Transverse colon (tissue), 4 donors: ENCODE results near the gene CNPY4.

Experiments used
- CTCF ChIP-seq, 5 experiments: fragments of 200-600 bp in 3 of 5; fragments of 450-650 bp in 2 of 5; sonication (generic) in 3 of 5; IDR thresholded peaks; 1 replicate in 2 of 5; 2 replicates in 3 of 5; pipeline ENCODE4 v1.5.1; 2016 to 2017; ENCODE audit warnings: antibody characterized with exemption in 5 of 5, inconsistent platforms in 3 of 5, mild to moderate bottlenecking in 2 of 5, moderate library complexity in 1 of 5
- POLR2A ChIP-seq: fragments of 450-650 bp; IDR thresholded peaks from one replicate; pipeline ENCODE4 v1.6.1; 2016; ENCODE audit warnings: antibody characterized with exemption, mild to moderate bottlenecking, moderate library complexity
- POLR2AphosphoS5 ChIP-seq, 3 donors: sonication (generic); formaldehyde crosslinking; IDR thresholded peaks; one replicate each; pipeline ENCODE4 v1.6.1; 2016; ENCODE audit warnings: antibody characterized with exemption in 3 of 3

- TF ChIP-seq CTCF (IDR thresholded peaks at IDR 0.05) (no peak), POLR2A (no peak), POLR2AphosphoS5 (IDR thresholded peaks at IDR 0.05) (no peak)
Measured at GRCh38 chr7:100109521-100110163, 9.8 kb upstream of the CNPY4 start.
